Transverse colon (tissue), 3 donors: ENCODE results near the gene LRP1.

Source experiments
- EP300 ChIP-seq: sonication (generic); formaldehyde crosslinking; IDR thresholded peaks from one replicate; pipeline ENCODE4 v1.6.1; 2017; ENCODE audit warnings: antibody characterized with exemption, low read depth
- POLR2A ChIP-seq: fragments of 450-650 bp; IDR thresholded peaks from one replicate; pipeline ENCODE4 v1.6.1; 2016; ENCODE audit warnings: antibody characterized with exemption, mild to moderate bottlenecking, moderate library complexity
- TF ChIP-seq, protein P1 (sequence below), 5 experiments: fragments of 200-600 bp in 3 of 5; fragments of 450-650 bp in 2 of 5; sonication (generic) in 3 of 5; IDR thresholded peaks; 1 replicate in 2 of 5; 2 replicates in 3 of 5; pipeline ENCODE4 v1.5.1; 2016 to 2017; ENCODE audit warnings: antibody characterized with exemption in 5 of 5, inconsistent platforms in 3 of 5, mild to moderate bottlenecking in 2 of 5, moderate library complexity in 1 of 5

DNA sequence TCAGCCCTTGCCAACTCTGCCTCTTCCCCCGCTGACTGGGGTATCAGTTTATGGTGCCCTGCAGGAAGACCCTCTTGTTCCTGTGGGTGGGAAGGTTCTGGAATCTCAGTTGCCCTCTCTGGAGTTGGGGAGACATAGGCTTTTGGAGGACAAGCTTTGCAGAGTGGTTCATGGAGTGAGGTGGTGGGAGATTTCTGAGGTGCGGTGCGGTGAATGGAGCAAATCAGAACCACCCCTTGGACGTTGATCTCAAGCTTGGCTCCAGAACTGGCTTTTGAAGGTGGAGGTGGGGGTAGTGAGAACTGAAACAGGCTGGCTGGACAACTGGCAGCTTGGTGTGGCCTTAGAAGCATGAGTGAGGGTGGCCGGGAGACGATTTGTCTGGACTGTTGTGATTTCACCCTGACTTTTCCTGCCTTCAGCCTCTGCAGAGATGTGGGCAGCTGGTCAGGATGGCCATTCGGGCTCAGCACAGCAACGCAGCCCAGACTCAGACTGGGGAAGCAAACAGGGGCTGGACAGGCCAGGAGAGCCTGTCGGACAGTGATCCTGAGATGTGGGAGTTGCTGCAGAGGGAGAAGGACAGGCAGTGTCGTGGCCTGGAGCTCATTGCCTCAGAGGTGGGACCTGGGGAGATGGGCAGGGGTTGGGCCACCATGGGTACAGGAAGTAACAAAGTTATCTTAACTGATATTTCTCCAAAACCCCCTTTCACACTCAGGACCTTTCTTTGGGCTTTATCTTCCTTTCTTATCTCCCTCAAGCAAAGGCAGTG is 102.3 kb downstream of the LRP1 start:
- TF ChIP-seq POLR2A (no peak), EP300 (no peak)
- TF ChIP-seq, protein P1, sequence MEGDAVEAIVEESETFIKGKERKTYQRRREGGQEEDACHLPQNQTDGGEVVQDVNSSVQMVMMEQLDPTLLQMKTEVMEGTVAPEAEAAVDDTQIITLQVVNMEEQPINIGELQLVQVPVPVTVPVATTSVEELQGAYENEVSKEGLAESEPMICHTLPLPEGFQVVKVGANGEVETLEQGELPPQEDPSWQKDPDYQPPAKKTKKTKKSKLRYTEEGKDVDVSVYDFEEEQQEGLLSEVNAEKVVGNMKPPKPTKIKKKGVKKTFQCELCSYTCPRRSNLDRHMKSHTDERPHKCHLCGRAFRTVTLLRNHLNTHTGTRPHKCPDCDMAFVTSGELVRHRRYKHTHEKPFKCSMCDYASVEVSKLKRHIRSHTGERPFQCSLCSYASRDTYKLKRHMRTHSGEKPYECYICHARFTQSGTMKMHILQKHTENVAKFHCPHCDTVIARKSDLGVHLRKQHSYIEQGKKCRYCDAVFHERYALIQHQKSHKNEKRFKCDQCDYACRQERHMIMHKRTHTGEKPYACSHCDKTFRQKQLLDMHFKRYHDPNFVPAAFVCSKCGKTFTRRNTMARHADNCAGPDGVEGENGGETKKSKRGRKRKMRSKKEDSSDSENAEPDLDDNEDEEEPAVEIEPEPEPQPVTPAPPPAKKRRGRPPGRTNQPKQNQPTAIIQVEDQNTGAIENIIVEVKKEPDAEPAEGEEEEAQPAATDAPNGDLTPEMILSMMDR (IDR thresholded peaks at IDR 0.05): no peak
